Neural cell (in vitro differentiated cells): Measurements from ENCODE around the gene GSTM5. TPM values are rescaled to one million over a fixed set of nuclear protein-coding genes. Genes with fewer than 3 reads are reported as not detected.
"Not testable (repeated sequence)": the region's sequence is repeated elsewhere in the genome, so short reads cannot be mapped to it uniquely, and the experiment has no call there.

Experiments used
- H2AFZ ChIP-seq: fragments of 200-600, 300-800 bp; sonication (generic), shearing (Covaris generic); 2 replicates; pipeline ENCODE4 v1.6.0; 2014; ENCODE audit warnings: low read depth, mild to moderate bottlenecking, antibody characterized with exemption, low read length, moderate library complexity
- H3F3A ChIP-seq: fragments of 200-600 bp; shearing (Covaris generic); 2 replicates; pipeline ENCODE4 v1.6.1; 2016; ENCODE audit warnings: mild to moderate bottlenecking, moderate library complexity, mixed read lengths, antibody characterized with exemption, low read length; ENCODE audit not compliant: insufficient read depth, poor library complexity, severe bottlenecking
- H3K27ac ChIP-seq: fragments of 200-600, 300-800 bp; sonication (generic), shearing (Covaris generic); 2 replicates; pipeline ENCODE4 v1.5.1; 2014; ENCODE audit warnings: mild to moderate bottlenecking, low read length, moderate library complexity
- H3K27me3 ChIP-seq: fragments of 300-800, 200-600 bp; sonication (generic), shearing (Covaris generic); 2 replicates; pipeline ENCODE4 v1.6.0; 2014; ENCODE audit warnings: mild to moderate bottlenecking, low read depth, low read length, moderate library complexity; ENCODE audit not compliant: insufficient read depth
- H3K36me3 ChIP-seq: fragments of 300-800, 200-600 bp; sonication (generic), shearing (Covaris generic); 2 replicates; pipeline ENCODE4 v1.5.1; 2014; ENCODE audit warnings: mild to moderate bottlenecking, antibody characterized with exemption, low read length, moderate library complexity; ENCODE audit not compliant: insufficient read depth
- H3K4me2 ChIP-seq: fragments of 300-800, 200-600 bp; sonication (generic), shearing (Covaris generic); 2 replicates; pipeline ENCODE4 v1.6.0; 2014; ENCODE audit warnings: mild to moderate bottlenecking, low read length
- H3K4me3 ChIP-seq: fragments of 300-800, 200-600 bp; sonication (generic), shearing (Covaris generic); 2 replicates; pipeline ENCODE4 v1.5.1; 2014; ENCODE audit warnings: mild to moderate bottlenecking, low read length, moderate library complexity
- H3K79me2 ChIP-seq: fragments of 200-600 bp; shearing (Covaris generic); replicated peaks from 2 replicates; pipeline ENCODE4 v1.6.0; 2014; ENCODE audit warnings: mild to moderate bottlenecking, low read length, moderate library complexity; ENCODE audit not compliant: insufficient read depth
- H3K9ac ChIP-seq: fragments of 300-800, 200-600 bp; sonication (generic), shearing (Covaris generic); 2 replicates; pipeline ENCODE4 v1.6.1; 2016; ENCODE audit warnings: mild to moderate bottlenecking, low read length, mixed read lengths
- H3K9me2 ChIP-seq: fragments of 200-600 bp; shearing (Covaris generic); 2 replicates; pipeline ENCODE4 v1.6.1; 2016; ENCODE audit warnings: mild to moderate bottlenecking, low read length, mixed read lengths; ENCODE audit not compliant: insufficient read depth
- H3K9me3 ChIP-seq: fragments of 200-600, 300-800 bp; sonication (generic), shearing (Covaris generic); 2 replicates; pipeline ENCODE4 v1.6.1; 2016; ENCODE audit warnings: mild to moderate bottlenecking, mixed run types, low read length, moderate library complexity, mixed read lengths
- H4K20me1 ChIP-seq: fragments of 200-600 bp; shearing (Covaris generic); 2 replicates; pipeline ENCODE4 v1.6.1; 2016; ENCODE audit warnings: mild to moderate bottlenecking, mixed run types; ENCODE audit not compliant: insufficient read depth
- EP300 ChIP-seq: fragments of 450-650 bp; conservative IDR thresholded peaks from 2 replicates; pipeline ENCODE4 v1.6.1; 2014; ENCODE audit warnings: antibody characterized with exemption, mild to moderate bottlenecking, moderate library complexity; ENCODE audit not compliant: poor library complexity, severe bottlenecking
- EZH2 ChIP-seq: fragments of 200-600, 300-800 bp; shearing (Covaris generic), sonication (generic); IDR thresholded peaks from 2 replicates; pipeline ENCODE4 v1.6.1; 2014; ENCODE audit warnings: antibody characterized with exemption, low read length, borderline replicate concordance, mild to moderate bottlenecking; ENCODE audit not compliant: insufficient read depth, poor library complexity, severe bottlenecking
- MXI1 ChIP-seq: fragments of 450-650 bp; conservative IDR thresholded peaks from 2 replicates; pipeline ENCODE4 v1.6.1; 2014; ENCODE audit warnings: antibody characterized with exemption, mild to moderate bottlenecking; ENCODE audit not compliant: poor library complexity, severe bottlenecking
- POLR2AphosphoS5 ChIP-seq: IDR thresholded peaks from 2 replicates; pipeline ENCODE4 v1.6.1; 2012
- RAD21 ChIP-seq: fragments of 450-650 bp; conservative IDR thresholded peaks from 2 replicates; pipeline ENCODE4 v1.6.1; 2014; ENCODE audit warnings: antibody characterized with exemption, mild to moderate bottlenecking, moderate library complexity
- REST ChIP-seq: IDR thresholded peaks from 2 replicates; pipeline ENCODE4 v1.6.1; 2012; ENCODE audit warnings: borderline replicate concordance
- SMC3 ChIP-seq: fragments of 450-650 bp; conservative IDR thresholded peaks from 2 replicates; pipeline ENCODE4 v1.6.1; 2014; ENCODE audit warnings: antibody characterized with exemption, mild to moderate bottlenecking, moderate library complexity; ENCODE audit not compliant: poor library complexity
- TAF1 ChIP-seq: IDR thresholded peaks from 2 replicates; pipeline ENCODE4 v1.6.1; 2012; ENCODE audit warnings: low read depth
- polyA plus RNA-seq: library from polyadenylated mRNA; depleted of rRNA; stranded (reverse); fragments of >200 nt; gene quantifications from 2 replicates; pipeline ENCODE4 v1.2.3, GENCODE V29; 2014
- TF ChIP-seq, protein P1 (sequence below): fragments of 450-650 bp; IDR thresholded peaks from 2 replicates; pipeline ENCODE4 v1.5.1; 2014; ENCODE audit warnings: antibody characterized with exemption, mild to moderate bottlenecking, moderate library complexity; ENCODE audit not compliant: poor library complexity, severe bottlenecking

The GSTM5 gene
- polyA plus RNA-seq, 1 donor from 2014 or later = not detected

DNA sequence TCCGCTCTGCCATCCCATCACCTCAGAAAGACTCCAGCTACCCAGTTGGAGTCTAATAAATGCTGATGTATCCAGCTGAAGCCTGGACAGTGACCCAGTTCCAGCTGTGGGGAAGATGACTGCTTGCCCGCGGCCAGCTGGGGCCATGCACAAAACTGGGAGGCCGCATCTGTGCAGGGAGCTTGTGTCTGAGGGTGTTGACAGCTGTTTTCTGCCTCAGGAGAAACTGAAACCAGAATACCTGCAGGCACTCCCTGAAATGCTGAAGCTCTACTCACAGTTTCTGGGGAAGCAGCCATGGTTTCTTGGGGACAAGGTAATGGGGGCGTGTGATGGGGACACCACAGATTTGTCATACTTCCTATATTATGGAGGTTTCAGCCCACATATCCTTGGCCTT is 41.0 kb upstream of the GSTM5 start:
- H3K4me3 ChIP-seq = no peak overlapping the region
- no peaks in the 10 kb centered on the region for H3K9me3 ChIP-seq
- H3F3A ChIP-seq = no peaks in the 10 kb centered on the region
- H3K4me2 ChIP-seq = no peak overlapping the region
- H2AFZ ChIP-seq = no peak overlapping the region
- H3K36me3 ChIP-seq = no peaks in the 10 kb centered on the region
- no peaks in the 10 kb centered on the region for H3K27me3 ChIP-seq
- TF ChIP-seq SMC3 (no peak), REST (no peak), MXI1 (no peak), POLR2AphosphoS5 (no peak), TAF1 (no peak), EZH2 (no peak), EP300 (no peak), RAD21 (no peak)
- TF ChIP-seq, protein P1, sequence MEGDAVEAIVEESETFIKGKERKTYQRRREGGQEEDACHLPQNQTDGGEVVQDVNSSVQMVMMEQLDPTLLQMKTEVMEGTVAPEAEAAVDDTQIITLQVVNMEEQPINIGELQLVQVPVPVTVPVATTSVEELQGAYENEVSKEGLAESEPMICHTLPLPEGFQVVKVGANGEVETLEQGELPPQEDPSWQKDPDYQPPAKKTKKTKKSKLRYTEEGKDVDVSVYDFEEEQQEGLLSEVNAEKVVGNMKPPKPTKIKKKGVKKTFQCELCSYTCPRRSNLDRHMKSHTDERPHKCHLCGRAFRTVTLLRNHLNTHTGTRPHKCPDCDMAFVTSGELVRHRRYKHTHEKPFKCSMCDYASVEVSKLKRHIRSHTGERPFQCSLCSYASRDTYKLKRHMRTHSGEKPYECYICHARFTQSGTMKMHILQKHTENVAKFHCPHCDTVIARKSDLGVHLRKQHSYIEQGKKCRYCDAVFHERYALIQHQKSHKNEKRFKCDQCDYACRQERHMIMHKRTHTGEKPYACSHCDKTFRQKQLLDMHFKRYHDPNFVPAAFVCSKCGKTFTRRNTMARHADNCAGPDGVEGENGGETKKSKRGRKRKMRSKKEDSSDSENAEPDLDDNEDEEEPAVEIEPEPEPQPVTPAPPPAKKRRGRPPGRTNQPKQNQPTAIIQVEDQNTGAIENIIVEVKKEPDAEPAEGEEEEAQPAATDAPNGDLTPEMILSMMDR = no peak
- H4K20me1 ChIP-seq = no peaks in the 10 kb centered on the region
- no peaks in the 10 kb centered on the region for H3K9me2 ChIP-seq
- H3K79me2 ChIP-seq = no peaks in the 10 kb centered on the region
- no peak overlapping the region for H3K27ac ChIP-seq
- no peak overlapping the region for H3K9ac ChIP-seq

DNA sequence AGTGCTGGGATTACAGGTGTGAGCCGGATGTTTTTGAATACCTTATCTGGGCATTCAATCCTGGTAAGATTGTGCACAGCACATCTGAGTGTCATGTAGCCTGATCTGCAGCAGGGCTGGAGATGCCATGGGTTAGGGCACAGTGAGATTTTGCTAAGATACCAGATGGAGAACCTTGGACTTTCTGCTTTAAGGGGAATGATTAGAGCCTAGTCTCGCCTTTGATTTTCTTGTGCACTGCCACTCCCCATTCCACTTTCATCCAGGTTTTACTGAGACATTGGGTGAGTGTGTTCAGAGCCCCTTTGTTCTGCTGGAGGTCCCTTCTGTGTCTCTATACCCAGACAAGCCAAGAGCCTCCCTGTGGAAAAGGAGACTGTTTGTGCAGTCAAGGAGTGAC is 38.2 kb upstream of the GSTM5 start:
- H3K9ac ChIP-seq, H4K20me1 ChIP-seq, H3K27me3 ChIP-seq, H3K9me2 ChIP-seq, H3K9me3 ChIP-seq, H3K27ac ChIP-seq, H3K79me2 ChIP-seq, H3F3A ChIP-seq, H3K4me2 ChIP-seq, H2AFZ ChIP-seq, H3K36me3 ChIP-seq, H3K4me3 ChIP-seq: not testable (repeated sequence)

DNA sequence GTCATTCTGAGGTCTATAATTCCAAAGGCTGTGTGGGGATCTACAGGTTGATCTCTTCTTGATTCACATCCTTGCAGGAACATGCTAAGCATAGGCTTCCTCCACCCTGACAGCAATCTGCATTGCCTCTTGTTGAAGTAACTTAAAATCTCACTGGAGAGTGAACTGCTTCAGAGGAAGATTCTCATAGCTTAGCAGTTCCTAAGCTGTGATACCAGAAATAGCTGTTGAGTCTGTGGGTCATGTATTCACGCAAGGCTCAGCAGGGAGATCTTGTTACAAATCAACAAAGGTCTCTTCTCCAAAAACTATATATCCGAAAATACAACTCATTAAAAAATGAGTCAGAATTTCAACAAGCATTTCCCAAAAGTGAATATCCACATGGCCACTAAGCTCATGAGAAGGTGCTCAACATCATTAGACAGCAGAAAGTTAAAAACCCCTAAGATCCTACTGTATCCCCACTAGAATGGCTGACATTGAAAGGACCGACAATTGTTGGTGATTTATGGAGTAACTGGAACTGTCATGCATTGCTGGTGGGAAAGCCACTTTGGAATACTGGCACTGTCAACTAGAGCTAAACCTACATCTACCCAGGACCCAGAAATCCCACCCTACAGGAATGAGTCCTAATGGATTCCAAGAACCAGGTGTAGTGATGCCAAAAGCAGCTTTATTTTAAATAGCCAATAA is 35.2 kb upstream of the GSTM5 start:
- H3K9ac ChIP-seq, H4K20me1 ChIP-seq, H3K4me2 ChIP-seq, H2AFZ ChIP-seq, H3K36me3 ChIP-seq, H3K4me3 ChIP-seq, H3K9me3 ChIP-seq, H3F3A ChIP-seq, H3K27me3 ChIP-seq, H3K9me2 ChIP-seq, H3K27ac ChIP-seq, H3K79me2 ChIP-seq: not testable (repeated sequence)
